AG04449 (cell line): Measurements from ENCODE around the gene FBXO44.

ENCODE experiments used
- CTCF ChIA-PET: fragments of 350-600 bp; formaldehyde crosslinking; extraction: SDS; loops from one replicate; lab custom pipeline; 2021; ENCODE audit warnings: antibody characterized with exemption; lab: Yijun Ruan, JAX
- POLR2A ChIA-PET: fragments of 400-600, 350-600 bp; formaldehyde crosslinking; extraction: SDS; loops from one replicate; lab custom pipeline; 2020; ENCODE audit warnings: antibody characterized with exemption, inconsistent platforms; lab: Yijun Ruan, JAX
- DNase-seq: peaks from one replicate; pipeline ENCODE4 v3.0.0-alpha.2; 2010; ENCODE audit warnings: low read depth, low spot score
- H3K4me3 ChIP-seq: 2 replicates; pipeline ENCODE4 v1.5.1; 2011; ENCODE audit warnings: low read depth, mild to moderate bottlenecking, control low read depth, low read length
- TF ChIP-seq, protein P1 (sequence below): IDR thresholded peaks from one replicate; pipeline ENCODE4 v1.5.1; 2011; ENCODE audit warnings: mild to moderate bottlenecking, moderate library complexity, low read length, control low read depth, inconsistent platforms; ENCODE audit not compliant: insufficient read depth; ENCODE audit errors: missing control alignments

FBXO44 gene

DNA sequence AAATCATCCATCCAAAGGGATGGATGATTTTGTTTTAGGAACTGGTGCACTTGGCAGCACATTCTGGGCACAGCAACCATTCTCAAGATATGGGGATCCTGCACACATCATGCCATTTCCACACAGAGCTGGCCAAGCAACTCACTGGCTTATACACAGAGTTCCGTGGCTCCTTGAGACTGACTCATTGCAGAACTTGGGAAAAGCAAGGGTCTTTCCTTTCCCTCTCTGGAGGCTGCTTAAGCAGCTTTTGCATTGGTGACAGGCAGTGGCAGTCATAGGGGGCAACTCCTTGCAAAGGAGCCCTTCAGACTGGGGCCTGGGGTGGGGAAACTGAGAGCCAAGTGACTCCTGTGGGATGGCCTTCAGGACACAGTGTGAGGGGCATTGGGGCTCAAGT lies 28.1 kb downstream of the FBXO44 start:
- no peak for DNase-seq
- TF ChIP-seq, protein P1, sequence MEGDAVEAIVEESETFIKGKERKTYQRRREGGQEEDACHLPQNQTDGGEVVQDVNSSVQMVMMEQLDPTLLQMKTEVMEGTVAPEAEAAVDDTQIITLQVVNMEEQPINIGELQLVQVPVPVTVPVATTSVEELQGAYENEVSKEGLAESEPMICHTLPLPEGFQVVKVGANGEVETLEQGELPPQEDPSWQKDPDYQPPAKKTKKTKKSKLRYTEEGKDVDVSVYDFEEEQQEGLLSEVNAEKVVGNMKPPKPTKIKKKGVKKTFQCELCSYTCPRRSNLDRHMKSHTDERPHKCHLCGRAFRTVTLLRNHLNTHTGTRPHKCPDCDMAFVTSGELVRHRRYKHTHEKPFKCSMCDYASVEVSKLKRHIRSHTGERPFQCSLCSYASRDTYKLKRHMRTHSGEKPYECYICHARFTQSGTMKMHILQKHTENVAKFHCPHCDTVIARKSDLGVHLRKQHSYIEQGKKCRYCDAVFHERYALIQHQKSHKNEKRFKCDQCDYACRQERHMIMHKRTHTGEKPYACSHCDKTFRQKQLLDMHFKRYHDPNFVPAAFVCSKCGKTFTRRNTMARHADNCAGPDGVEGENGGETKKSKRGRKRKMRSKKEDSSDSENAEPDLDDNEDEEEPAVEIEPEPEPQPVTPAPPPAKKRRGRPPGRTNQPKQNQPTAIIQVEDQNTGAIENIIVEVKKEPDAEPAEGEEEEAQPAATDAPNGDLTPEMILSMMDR, result no peak
- ChIA-PET POLR2A (no interaction called here), CTCF (interaction anchor here (0.8 to 3.1 kb wide), 6 partner anchors 8 to 645 kb away, joined by 3 to 27 read pairs (median 8); partner anchors contain the start of gene FBXO6)
- H3K4me3 ChIP-seq, result no peak overlapping the region

DNA sequence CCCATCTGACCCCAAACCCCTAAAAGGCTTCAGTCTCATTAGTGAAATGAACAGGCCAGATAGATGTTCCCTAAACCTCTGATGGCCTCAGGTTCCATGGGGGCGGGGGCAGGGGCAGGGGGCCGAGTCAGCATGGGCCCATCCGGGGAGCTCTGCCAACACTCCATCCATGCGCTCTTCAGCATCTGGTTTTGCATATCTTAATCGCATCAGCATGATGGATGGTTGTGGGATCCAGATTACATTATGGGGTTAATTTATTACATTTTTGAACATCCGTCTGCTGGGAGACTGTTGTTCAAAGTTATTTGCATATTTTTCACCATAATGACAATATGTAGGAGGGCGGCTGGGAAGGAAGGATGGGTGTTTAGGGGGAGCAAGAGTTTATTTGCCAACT lies 29.4 kb downstream of the FBXO44 start:
- TF ChIP-seq, protein P1, result no peak
- no peak for DNase-seq
- ChIA-PET CTCF (interaction anchor here (3.1 kb wide), 1 partner anchor 20 kb away, joined by 27 read pairs; the partner anchor contains the start of gene FBXO6), POLR2A (no interaction called here)
- no peak overlapping the region for H3K4me3 ChIP-seq

DNA sequence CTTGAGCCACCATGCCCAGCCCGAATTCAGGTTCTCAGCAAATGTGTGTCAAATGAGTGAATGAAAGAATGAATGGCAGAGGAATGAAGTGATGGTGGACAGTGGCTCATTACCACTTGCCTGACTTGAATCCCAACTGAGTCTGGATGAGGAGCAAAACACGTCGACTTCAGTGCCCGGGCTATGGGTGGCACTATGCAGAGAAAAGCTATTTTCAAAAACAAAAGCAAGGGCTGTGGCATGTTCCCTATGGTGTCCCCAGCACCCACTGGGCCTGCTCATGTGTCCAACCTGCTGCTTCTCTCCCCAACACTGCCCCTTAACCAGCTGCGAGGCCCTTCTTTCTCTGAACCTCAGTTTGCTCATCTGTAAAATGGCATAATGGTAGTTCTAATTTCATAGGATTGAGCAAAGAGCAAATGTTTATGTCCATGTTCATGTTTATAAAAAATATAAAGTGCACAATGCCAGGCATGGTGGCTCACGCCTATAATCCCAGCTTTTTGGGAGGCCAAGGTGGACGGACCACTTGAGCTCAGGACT lies 30.6 kb downstream of the FBXO44 start:
- DNase-seq, result no peak
- TF ChIP-seq, protein P1, result no peak
- H3K4me3 ChIP-seq, result no peak overlapping the region
- CTCF ChIA-PET, result interaction anchor here (1.0 to 3.1 kb wide), 4 partner anchors 8 to 648 kb away, joined by 3 to 12 read pairs (median 5); partner anchors contain the start of gene FBXO6
- POLR2A ChIA-PET, result no interaction called here

DNA sequence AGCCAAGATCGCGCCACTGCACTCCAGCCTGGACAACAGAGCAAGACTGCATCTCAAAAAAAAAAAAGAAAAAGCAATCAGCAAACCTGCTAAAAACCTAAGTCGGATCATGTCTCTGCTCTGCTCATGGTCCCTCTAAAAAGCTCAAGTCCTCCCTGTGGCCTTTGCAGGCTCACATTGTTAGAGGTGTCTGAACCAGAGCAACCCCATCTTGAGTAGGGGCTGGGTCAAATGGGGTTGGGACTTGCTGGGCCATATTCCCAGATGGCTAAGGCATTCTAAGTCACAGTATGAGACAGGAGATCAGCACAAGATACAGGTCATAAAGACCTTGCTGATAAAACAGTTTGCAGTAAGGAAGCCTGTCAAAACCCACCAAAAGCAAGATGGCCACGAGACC lies 33.8 kb downstream of the FBXO44 start:
- DNase-seq, result no peak
- no peak overlapping the region for H3K4me3 ChIP-seq
- TF ChIP-seq, protein P1, result no peak
- POLR2A ChIA-PET, result no interaction called here
- CTCF ChIA-PET, result no interaction called here

DNA sequence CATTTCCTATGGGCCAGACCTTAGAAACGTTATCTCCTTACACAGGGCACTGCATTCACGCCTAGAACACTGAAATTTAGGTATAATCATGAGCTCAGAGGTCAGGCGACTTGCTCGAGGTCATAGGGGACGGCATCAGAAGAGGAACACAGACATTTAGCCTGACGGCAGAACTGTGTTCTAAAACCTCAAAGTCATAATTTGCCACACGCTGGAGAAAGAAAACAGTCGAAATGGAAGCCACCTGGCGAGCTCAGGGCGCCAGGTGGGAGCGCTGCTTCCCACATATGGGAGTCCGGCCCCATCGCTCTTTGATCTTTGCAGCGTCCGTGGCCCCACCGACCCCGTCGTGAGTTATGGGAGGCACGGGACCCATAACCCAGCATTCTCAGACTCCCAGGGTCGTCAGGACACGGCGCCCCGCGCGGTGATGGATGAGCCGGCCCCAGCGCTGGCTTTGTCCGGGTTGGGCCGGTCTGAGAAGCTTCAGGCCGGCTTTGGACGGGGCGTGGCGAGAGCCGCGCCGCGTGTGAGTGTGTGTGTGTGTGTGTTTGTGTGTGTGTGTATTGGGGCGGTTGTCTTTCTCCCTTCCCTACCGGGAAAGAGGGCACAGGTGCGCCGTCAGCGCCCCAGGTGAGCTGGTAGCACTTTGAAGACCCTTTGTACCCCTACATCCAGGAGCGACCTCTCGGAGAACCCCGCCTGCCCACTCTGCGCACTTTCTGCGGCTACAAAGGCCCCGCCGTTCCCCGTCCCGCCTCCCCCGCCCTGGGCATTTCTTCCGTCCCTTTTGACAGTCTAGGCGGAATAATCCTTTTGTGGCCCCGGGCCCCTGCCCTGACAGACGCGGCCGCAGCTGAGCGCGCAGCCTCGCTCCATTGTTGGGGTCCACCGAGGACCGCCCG lies 36.0 kb downstream of the FBXO44 start:
- H3K4me3 ChIP-seq, result no peak overlapping the region
- TF ChIP-seq, protein P1, result no peak
- POLR2A ChIA-PET, result no interaction called here
- CTCF ChIA-PET, result interaction anchor here (1.0 to 1.7 kb wide), 3 partner anchors 9 to 29 kb away, joined by 3 to 9 read pairs (median 5); partner anchors contain the start of gene MAD2L2
- no peak for DNase-seq
